GM10847 (cell line): ENCODE data around the gene PTPRN2.

Experiments used
- POLR2A ChIP-seq: IDR thresholded peaks from 2 replicates; pipeline ENCODE4 v1.6.1; 2011; ENCODE audit not compliant: insufficient read length; ENCODE audit errors: extremely low read depth

Gene PTPRN2

GRCh38 chr7:157785486-157786186 is 802.0 kb downstream of the PTPRN2 start:
- no peak for TF ChIP-seq POLR2A

- TF ChIP-seq POLR2A, result no peak
These were observed 802.6 kb downstream of the PTPRN2 start for GRCh38 chr7:157784979-157785441.

- TF ChIP-seq POLR2A, result no peak
These were observed 803.4 kb downstream of the PTPRN2 start for GRCh38 chr7:157784041-157784835.

- TF ChIP-seq POLR2A, result no peak
These were observed 805.6 kb downstream of the PTPRN2 start for GRCh38 chr7:157782041-157782440.

GRCh38 chr7:157780721-157781120 is 806.9 kb downstream of the PTPRN2 start:
- no peak for TF ChIP-seq POLR2A

- TF ChIP-seq POLR2A, result no peak
These were observed 807.3 kb downstream of the PTPRN2 start for GRCh38 chr7:157780312-157780711.

- no peak for TF ChIP-seq POLR2A
These were observed 808.4 kb downstream of the PTPRN2 start for GRCh38 chr7:157779206-157779605.

- TF ChIP-seq POLR2A, result no peak
These were observed 811.9 kb downstream of the PTPRN2 start for GRCh38 chr7:157775560-157776332.

GRCh38 chr7:157775021-157775559 is 812.5 kb downstream of the PTPRN2 start:
- TF ChIP-seq POLR2A, result no peak

GRCh38 chr7:157774495-157774894 is 813.1 kb downstream of the PTPRN2 start:
- TF ChIP-seq POLR2A, result no peak

- TF ChIP-seq POLR2A, result no peak
These were observed 814.3 kb downstream of the PTPRN2 start for GRCh38 chr7:157773361-157773760.

- no peak for TF ChIP-seq POLR2A
These were observed 815.0 kb downstream of the PTPRN2 start for GRCh38 chr7:157772486-157773130.

GRCh38 chr7:157771689-157772088 is 815.9 kb downstream of the PTPRN2 start:
- no peak for TF ChIP-seq POLR2A

- no peak for TF ChIP-seq POLR2A
These were observed 816.8 kb downstream of the PTPRN2 start for GRCh38 chr7:157770716-157771320.
